Neural cell (in vitro differentiated cells): ENCODE measurements around the gene SYNGR2.

ENCODE experiments used
- CTCF ChIP-seq: fragments of 450-650 bp; IDR thresholded peaks from 2 replicates; pipeline ENCODE4 v1.5.1; 2014; ENCODE audit warnings: antibody characterized with exemption, mild to moderate bottlenecking, moderate library complexity; ENCODE audit not compliant: poor library complexity, severe bottlenecking
- EZH2 ChIP-seq: fragments of 200-600, 300-800 bp; shearing (Covaris generic), sonication (generic); IDR thresholded peaks from 2 replicates; pipeline ENCODE4 v1.6.1; 2014; ENCODE audit warnings: antibody characterized with exemption, low read length, borderline replicate concordance, mild to moderate bottlenecking; ENCODE audit not compliant: insufficient read depth, poor library complexity, severe bottlenecking
- MXI1 ChIP-seq: fragments of 450-650 bp; conservative IDR thresholded peaks from 2 replicates; pipeline ENCODE4 v1.6.1; 2014; ENCODE audit warnings: antibody characterized with exemption, mild to moderate bottlenecking; ENCODE audit not compliant: poor library complexity, severe bottlenecking

GRCh38 chr17:78120537-78120936, 47.8 kb upstream of the SYNGR2 start:
- TF ChIP-seq CTCF, result no peak
- TF ChIP-seq MXI1, result no peak
- TF ChIP-seq EZH2, result no peak
